C4-2B (cell line): Measurements from ENCODE around the gene WBP2.

Experiments
- CTCF ChIP-seq: fragments of 450-650 bp; conservative IDR thresholded peaks from 2 replicates; pipeline ENCODE4 v1.5.1; 2017; ENCODE audit warnings: mild to moderate bottlenecking
- ZFX ChIP-seq: fragments of 450-650 bp; IDR thresholded peaks from 2 replicates; pipeline ENCODE4 v1.6.1; 2017

- TF ChIP-seq CTCF = no peak
- no peak for TF ChIP-seq ZFX
Measured at GRCh38 chr17:75842411-75842810, 12.7 kb downstream of the WBP2 start.
